HG02852 (cell line): ENCODE data around the gene MTPN.

Experiments used
- ATAC-seq: cut with Tn5 transposase; IDR thresholded peaks from one replicate; pipeline ENCODE4 v1.9.1; 2021; ENCODE audit warnings: mild to moderate bottlenecking, moderate library complexity; ENCODE audit not compliant: unreplicated experiment

The MTPN gene

DNA sequence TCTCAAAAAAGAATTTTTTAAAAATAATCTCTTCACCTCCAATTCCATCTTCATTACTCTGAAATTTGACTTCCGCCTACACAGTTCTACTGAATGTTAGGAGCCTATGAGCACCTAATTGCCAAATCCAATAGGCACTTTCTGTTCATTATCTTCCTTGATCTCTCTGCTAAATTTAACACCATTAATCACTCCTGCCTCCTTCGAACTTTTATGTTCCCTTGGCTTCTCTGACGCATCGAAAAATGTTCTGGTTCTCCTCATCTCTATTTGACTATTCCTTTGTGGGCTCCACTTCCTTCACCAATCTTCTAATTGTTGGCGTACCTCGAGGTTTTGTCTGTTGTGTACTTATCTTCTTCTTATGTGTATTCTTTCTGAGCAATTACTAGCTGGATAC is 87.3 kb downstream of the MTPN start:
- no peak for ATAC-seq

- no peak for ATAC-seq
These were observed 88.4 kb downstream of the MTPN start for GRCh38 chr7:135888740-135889139.

DNA sequence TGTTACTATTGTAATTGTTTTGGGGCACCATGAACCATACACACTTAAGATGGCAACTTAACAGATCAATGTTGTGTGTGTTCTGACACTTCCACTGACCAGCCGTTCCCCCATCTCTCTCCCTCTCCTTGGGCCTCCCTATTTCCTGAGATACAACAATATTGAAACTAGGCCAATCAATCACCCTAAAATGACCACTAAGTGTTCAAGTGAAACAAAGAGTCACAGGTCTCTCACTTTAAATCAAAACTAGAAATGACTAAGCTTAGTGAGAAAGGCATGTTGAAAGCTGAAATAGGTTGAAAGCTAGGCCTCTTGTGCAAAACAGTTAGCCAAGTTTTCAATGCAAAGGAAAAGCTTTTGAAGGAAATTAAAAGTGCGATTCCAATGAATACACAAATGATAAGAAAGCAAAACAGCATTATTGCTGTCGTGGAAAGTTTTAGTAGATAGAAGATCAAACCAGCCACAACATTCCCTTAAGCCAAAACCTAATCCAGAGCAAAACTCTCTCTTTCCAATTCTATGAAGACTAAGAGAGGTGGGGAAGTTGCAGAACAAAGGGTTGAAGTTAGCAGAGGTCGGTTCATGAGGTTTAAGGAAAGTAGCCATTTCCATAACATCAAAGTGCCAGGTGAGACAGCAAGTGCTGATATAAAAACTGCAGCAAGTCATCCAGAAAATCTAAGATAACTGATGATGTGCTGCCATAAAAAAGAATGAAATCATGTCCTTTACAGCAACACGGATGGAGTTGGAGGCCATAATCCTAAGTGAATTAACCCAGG is 90.6 kb downstream of the MTPN start:
- ATAC-seq = peak; percentile 82

DNA sequence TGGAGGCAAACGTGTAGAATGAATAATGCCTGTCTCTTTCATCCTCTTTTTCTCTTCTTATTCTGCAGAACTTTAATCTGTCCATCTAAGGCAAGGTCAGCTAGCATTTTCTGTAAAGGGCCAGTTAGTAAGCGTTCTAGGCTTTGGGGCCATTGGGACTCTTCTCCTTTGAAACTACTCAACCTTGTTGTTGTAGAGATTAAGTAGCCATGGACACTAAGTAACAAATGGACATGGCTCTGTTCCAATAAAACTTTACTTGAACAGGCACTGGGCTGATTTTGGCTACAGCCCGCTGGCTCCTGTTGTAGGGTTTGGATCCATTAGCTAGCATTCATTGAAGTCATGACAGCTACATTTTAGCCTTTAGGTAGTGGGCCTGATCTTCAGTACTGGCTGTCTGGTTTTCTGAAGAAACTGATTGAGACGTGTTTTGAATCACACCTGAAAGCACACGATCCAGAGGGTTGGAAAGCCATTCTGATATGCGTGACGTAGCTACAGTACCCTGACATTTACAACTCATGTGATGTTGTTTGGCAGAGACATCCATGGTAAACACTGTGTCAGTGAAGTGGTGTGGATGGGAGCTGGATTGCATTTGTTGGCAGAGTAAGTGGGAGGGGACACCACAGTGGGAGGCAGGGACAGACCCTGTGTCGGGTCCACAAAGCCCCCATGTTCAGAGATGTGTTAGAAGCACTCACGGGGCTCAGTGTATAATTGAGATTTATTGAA is 92.5 kb downstream of the MTPN start:
- ATAC-seq = no peak

GRCh38 chr7:135879233-135879632 is 97.9 kb downstream of the MTPN start:
- no peak for ATAC-seq

- no peak for ATAC-seq
These were observed 98.9 kb downstream of the MTPN start for GRCh38 chr7:135878284-135878683.

DNA sequence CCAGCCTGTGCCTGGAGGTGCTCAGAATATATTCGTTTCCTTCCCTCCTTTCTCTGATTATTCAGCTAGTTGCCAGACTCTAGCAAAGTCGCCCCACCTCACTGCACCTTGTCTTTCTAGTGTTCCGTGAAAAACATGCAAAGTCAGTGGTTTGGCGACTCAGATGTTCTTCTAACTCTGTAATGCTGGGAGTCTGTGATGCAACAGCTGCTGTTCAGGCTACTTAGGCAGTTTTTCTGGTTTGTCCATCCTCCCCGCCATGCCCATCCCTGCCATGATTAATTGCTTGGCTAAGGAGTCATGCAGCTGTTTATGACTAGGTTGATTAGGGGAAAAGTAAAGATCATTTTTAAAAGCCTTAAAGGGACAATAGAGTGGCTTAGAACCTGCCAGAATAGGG is 99.4 kb downstream of the MTPN start:
- no peak for ATAC-seq
